Sigmoid colon (tissue), 4 donors: ENCODE measurements around the gene GPC6.

Experiments used
- CTCF ChIP-seq, 4 experiments: fragments of 450-650 bp in 3 of 4; fragments of 200-600 bp in 1 of 4; IDR thresholded peaks; one replicate each; pipeline ENCODE4 v1.5.1; 2016 to 2019; ENCODE audit warnings: antibody characterized with exemption in 4 of 4, mild to moderate bottlenecking in 3 of 4, moderate library complexity in 2 of 4
- EP300 ChIP-seq, 4 donors: sonication (generic); formaldehyde crosslinking; IDR thresholded peaks; one replicate each; pipeline ENCODE4 v1.6.1; 2017; ENCODE audit warnings: antibody characterized with exemption in 4 of 4
- POLR2A ChIP-seq, 2 donors: fragments of 450-650 bp; IDR thresholded peaks; one replicate each; pipeline ENCODE4 v1.6.1; 2016; ENCODE audit warnings: antibody characterized with exemption in 2 of 2, mild to moderate bottlenecking in 2 of 2, moderate library complexity in 2 of 2
- POLR2AphosphoS5 ChIP-seq, 4 donors: sonication (generic); formaldehyde crosslinking; IDR thresholded peaks; one replicate each; pipeline ENCODE4 v1.6.1; 2017; ENCODE audit warnings: antibody characterized with exemption in 4 of 4

- TF ChIP-seq CTCF (IDR thresholded peaks at IDR 0.05) (no peak), POLR2AphosphoS5 (IDR thresholded peaks at IDR 0.05) (no peak), POLR2A (IDR thresholded peaks at IDR 0.05) (no peak), EP300 (IDR thresholded peaks at IDR 0.05) (no peak)
Observed at GRCh38 chr13:94176561-94176960, 950.0 kb downstream of the GPC6 start.
